ENCODE measurements around the gene CRIP3. TPM values are rescaled to one million over a fixed set of nuclear protein-coding genes. Genes with fewer than 3 reads are reported as not detected.
"Not testable (repeated sequence)": the region's sequence is repeated elsewhere in the genome, so short reads cannot be mapped to it uniquely, and the experiment has no call there.

Gene CRIP3
- total RNA-seq, 1 experiment from 2014 or later: 44.7 TPM

DNA sequence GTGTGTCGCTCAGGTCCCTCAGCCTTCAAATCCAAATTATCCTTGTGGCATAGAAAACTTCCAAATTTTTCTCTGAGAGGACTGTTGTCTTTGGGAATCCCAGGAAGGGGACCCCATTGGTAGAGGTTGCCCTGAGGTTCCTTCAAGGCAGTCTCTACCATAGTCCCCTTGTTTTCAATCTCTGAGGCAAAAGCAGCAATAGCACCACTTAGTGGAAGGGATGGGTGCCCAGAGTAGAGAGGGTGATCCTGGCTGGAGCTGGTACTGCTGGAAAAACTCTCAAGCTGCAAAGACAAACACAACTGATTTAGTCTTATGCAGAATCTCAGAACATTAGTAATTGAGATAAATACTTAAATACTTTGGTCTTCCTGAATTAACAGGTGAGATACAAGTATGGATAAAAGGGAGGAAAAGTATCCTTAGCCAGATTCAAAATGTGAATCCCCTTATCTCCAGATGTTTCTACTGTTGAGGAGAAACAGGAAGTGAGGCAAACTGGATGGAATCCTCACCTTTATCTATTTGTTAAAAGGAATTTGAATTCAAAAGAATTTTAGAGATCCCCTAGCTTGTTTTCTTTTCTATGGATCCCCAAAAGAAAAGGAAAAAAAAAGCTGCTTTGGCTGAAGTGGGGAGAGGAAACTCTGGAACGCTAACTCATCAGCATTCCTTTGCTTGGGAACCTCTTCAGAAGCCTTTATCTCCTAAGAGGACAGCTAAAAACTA is 47.4 kb upstream of the CRIP3 start:
- ChIA-PET POLR2A (no interaction called here), CTCF (interaction anchor here (0.5 to 2.6 kb wide), 37 partner anchors 9 to 209 kb away, joined by 3 to 19 read pairs (median 4); partner anchors contain the start of genes ABCC10, CRIP3, CUL9 and DNPH1)
- no peak overlapping the region for H3K4me3 Mint-ChIP-seq
- H3K27ac Mint-ChIP-seq: peak overlapping the region; percentile 24
- H3K27me3 Mint-ChIP-seq (ENCODE audit: low read depth): no peaks in the 10 kb centered on the region
- peaks cover 23% of the 10 kb centered on the region for H3K4me1 Mint-ChIP-seq
- peak; percentile 99 for ATAC-seq
- peaks cover 33% of the 10 kb centered on the region for H3K36me3 Mint-ChIP-seq
- DNase-seq (ENCODE audit: low spot score): peak; percentile 22
- TF ChIP-seq, protein P1, sequence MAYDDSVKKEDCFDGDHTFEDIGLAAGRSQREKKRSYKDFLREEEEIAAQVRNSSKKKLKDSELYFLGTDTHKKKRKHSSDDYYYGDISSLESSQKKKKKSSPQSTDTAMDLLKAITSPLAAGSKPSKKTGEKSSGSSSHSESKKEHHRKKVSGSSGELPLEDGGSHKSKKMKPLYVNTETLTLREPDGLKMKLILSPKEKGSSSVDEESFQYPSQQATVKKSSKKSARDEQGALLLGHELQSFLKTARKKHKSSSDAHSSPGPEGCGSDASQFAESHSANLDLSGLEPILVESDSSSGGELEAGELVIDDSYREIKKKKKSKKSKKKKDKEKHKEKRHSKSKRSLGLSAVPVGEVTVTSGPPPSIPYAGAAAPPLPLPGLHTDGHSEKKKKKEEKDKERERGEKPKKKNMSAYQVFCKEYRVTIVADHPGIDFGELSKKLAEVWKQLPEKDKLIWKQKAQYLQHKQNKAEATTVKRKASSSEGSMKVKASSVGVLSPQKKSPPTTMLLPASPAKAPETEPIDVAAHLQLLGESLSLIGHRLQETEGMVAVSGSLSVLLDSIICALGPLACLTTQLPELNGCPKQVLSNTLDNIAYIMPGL (CRISPR knock-in tag; IDR thresholded peaks at IDR 0.05): no peak
- 0 out of 2 replicates have a peak, but pooled peaks have one; percentile 18 for TF ChIP-seq GABPB1 (CRISPR knock-in tag; IDR thresholded peaks at IDR 0.05)
- no peaks in the 10 kb centered on the region for H3K9me3 Mint-ChIP-seq

DNA sequence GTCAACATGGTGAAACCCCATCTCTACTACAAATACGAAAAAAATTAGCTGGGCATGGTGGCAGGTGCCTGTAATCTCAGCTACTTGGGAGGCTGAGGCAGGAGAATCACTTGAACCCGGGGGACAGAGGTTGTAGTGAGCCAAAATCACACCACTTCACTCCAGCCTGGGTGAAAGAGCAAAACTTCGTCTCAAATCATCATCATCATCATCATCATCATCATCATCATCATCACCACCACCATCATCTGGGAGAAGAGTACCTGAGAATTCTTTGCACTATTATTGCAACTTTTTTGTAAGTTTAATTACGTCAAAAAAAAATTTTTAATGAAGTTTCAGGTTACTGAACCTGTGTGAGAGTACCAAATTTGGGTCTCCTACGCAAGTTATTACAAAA is 43.3 kb upstream of the CRIP3 start:
- H3K36me3 Mint-ChIP-seq: peaks cover 24% of the 10 kb centered on the region
- H3K4me1 Mint-ChIP-seq: peaks cover 14% of the 10 kb centered on the region
- H3K27ac Mint-ChIP-seq; ATAC-seq; POLR2A ChIA-PET; H3K4me3 Mint-ChIP-seq; H3K9me3 Mint-ChIP-seq; H3K27me3 Mint-ChIP-seq (ENCODE audit: low read depth); DNase-seq (ENCODE audit: low spot score); CTCF ChIA-PET: not testable (repeated sequence)

DNA sequence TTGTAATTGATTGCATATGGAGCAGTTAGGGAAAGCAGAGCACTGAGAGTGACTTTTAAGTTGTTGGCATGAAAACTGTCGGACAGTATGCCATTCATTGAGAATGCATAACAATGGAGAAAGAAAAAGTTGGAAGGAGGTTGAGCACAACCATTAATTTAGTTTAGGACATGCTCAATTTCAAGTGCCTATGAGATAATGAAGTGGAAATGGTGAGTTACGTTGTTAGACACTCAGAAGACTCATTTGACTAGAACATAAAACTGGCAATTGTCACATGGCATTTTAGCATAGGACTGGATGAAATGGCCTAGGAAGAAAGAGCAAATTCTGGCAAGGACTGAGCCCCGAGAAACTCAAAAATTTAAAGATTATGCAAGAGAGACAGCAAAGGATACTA is 38.8 kb upstream of the CRIP3 start:
- H3K4me3 Mint-ChIP-seq: no peak overlapping the region
- H3K4me1 Mint-ChIP-seq: no peaks in the 10 kb centered on the region
- peaks cover 12% of the 10 kb centered on the region for H3K36me3 Mint-ChIP-seq
- no peaks in the 10 kb centered on the region for H3K27me3 Mint-ChIP-seq (ENCODE audit: low read depth)
- no peak overlapping the region for H3K27ac Mint-ChIP-seq
- POLR2A ChIA-PET: no interaction called here
- ATAC-seq (no peak), DNase-seq (ENCODE audit: low spot score) (no peak)
- CTCF ChIA-PET: no interaction called here
- no peak for TF ChIP-seq NFYB (CRISPR knock-in tag; conservative IDR thresholded peaks at IDR 0.05; ENCODE audit: low read depth)
- TF ChIP-seq CREM (CRISPR knock-in tag; IDR thresholded peaks at IDR 0.05): no peak
- TF ChIP-seq, protein P2, sequence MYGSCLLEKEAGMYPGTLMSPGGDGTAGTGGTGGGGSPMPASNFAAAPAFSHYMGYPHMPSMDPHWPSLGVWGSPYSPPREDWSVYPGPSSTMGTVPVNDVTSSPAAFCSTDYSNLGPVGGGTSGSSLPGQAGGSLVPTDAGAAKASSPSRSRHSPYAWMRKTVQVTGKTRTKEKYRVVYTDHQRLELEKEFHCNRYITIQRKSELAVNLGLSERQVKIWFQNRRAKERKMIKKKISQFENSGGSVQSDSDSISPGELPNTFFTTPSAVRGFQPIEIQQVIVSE (CRISPR knock-in tag; IDR thresholded peaks at IDR 0.05; ENCODE audit: borderline replicate concordance): no peak
- TF ChIP-seq TEAD1 (CRISPR knock-in tag; IDR thresholded peaks at IDR 0.05): no peak
- TF ChIP-seq, protein P3, sequence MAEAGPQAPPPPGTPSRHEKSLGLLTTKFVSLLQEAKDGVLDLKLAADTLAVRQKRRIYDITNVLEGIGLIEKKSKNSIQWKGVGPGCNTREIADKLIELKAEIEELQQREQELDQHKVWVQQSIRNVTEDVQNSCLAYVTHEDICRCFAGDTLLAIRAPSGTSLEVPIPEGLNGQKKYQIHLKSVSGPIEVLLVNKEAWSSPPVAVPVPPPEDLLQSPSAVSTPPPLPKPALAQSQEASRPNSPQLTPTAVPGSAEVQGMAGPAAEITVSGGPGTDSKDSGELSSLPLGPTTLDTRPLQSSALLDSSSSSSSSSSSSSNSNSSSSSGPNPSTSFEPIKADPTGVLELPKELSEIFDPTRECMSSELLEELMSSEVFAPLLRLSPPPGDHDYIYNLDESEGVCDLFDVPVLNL (CRISPR knock-in tag; IDR thresholded peaks at IDR 0.05; ENCODE audit: borderline replicate concordance, low read depth): no peak
- no peak for TF ChIP-seq ZNF121 (CRISPR knock-in tag; IDR thresholded peaks at IDR 0.05)
- TF ChIP-seq, protein P4, sequence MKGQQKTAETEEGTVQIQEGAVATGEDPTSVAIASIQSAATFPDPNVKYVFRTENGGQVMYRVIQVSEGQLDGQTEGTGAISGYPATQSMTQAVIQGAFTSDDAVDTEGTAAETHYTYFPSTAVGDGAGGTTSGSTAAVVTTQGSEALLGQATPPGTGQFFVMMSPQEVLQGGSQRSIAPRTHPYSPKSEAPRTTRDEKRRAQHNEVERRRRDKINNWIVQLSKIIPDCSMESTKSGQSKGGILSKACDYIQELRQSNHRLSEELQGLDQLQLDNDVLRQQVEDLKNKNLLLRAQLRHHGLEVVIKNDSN (CRISPR knock-in tag; IDR thresholded peaks at IDR 0.05): no peak
- TF ChIP-seq ZNF423 (CRISPR knock-in tag; IDR thresholded peaks at IDR 0.05): no peak
- TF ChIP-seq, protein P5, sequence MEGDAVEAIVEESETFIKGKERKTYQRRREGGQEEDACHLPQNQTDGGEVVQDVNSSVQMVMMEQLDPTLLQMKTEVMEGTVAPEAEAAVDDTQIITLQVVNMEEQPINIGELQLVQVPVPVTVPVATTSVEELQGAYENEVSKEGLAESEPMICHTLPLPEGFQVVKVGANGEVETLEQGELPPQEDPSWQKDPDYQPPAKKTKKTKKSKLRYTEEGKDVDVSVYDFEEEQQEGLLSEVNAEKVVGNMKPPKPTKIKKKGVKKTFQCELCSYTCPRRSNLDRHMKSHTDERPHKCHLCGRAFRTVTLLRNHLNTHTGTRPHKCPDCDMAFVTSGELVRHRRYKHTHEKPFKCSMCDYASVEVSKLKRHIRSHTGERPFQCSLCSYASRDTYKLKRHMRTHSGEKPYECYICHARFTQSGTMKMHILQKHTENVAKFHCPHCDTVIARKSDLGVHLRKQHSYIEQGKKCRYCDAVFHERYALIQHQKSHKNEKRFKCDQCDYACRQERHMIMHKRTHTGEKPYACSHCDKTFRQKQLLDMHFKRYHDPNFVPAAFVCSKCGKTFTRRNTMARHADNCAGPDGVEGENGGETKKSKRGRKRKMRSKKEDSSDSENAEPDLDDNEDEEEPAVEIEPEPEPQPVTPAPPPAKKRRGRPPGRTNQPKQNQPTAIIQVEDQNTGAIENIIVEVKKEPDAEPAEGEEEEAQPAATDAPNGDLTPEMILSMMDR (IDR thresholded peaks at IDR 0.05): no peak
- TF ChIP-seq, protein P6, sequence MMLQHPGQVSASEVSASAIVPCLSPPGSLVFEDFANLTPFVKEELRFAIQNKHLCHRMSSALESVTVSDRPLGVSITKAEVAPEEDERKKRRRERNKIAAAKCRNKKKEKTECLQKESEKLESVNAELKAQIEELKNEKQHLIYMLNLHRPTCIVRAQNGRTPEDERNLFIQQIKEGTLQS (CRISPR knock-in tag; conservative IDR thresholded peaks at IDR 0.05): no peak
- TF ChIP-seq, protein P7, sequence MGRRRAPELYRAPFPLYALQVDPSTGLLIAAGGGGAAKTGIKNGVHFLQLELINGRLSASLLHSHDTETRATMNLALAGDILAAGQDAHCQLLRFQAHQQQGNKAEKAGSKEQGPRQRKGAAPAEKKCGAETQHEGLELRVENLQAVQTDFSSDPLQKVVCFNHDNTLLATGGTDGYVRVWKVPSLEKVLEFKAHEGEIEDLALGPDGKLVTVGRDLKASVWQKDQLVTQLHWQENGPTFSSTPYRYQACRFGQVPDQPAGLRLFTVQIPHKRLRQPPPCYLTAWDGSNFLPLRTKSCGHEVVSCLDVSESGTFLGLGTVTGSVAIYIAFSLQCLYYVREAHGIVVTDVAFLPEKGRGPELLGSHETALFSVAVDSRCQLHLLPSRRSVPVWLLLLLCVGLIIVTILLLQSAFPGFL (CRISPR knock-in tag; IDR thresholded peaks at IDR 0.05; ENCODE audit: borderline replicate concordance): no peak
- no peak for TF ChIP-seq OVOL2 (CRISPR knock-in tag; IDR thresholded peaks at IDR 0.05; ENCODE audit: borderline replicate concordance)
- no peaks in the 10 kb centered on the region for H3K9me3 Mint-ChIP-seq

Data from WTC11 (cell line).